GM18870 (cell line): ENCODE data around the gene DPH1.
"Not testable (repeated sequence)": the region's sequence is repeated elsewhere in the genome, so short reads cannot be mapped to it uniquely, and the experiment has no call there.

Experiments used
- ATAC-seq: cut with Tn5 transposase; IDR thresholded peaks from one replicate; pipeline ENCODE4 v1.9.1; 2021; ENCODE audit warnings: moderate library complexity; ENCODE audit not compliant: unreplicated experiment

The DPH1 gene

DNA sequence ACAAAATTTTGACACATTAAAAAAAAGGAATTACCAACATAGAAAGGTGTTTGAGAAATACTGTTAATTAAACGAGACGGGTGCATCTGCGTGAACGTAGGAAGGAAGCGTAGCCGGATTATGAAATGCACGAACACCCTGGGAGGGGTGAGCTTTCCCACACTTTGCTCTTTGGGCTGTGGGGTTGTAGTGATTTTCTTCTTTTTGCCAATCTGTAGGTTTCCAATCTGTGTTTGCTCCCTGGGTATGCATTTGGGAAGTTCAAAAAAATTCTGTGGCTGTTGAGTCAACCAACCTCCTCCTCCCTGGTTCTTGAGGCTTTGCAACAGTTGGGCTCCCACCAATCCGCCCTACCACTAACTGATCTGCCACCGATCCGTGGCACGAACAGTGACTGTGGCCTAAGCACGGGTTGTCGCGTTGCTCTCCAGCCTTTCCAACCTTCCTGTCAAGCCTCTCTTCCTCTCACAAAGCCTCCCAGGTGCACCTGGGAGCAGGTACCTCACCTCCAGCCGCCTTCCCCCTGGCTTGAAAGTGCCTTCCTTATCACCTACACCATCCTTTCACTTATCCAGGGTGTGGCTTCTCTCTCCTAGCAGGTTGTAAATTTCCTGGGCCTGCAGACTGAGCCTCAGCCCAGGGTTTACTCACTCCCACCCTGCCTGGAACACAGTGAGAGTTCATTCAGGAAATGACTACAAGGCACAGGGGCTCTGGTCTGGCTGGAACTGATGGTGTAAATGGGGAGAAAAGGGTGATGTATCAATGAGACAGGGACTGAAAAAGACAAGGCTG lies 21.4 kb upstream of the DPH1 start:
- no peak for ATAC-seq

DNA sequence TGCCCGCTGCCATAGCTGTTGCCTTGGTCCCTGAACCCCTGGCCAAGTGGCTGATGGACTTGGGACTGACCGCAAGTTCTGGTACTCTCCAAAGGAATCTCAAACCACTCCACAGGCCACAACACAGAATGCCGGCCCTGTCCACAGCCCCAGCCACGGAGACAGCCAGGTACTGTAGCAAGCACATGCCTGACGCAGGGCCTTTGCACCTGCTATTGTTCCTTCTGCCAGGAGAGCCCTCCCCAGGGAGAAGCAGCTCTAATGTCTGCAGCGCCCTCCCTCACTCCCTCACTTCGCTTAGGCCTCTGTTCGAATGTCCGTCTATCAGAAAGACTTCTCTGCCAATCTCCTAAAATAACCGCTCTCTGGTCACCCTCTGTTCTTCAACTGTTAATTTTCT lies 20.2 kb upstream of the DPH1 start:
- ATAC-seq = no peak

DNA sequence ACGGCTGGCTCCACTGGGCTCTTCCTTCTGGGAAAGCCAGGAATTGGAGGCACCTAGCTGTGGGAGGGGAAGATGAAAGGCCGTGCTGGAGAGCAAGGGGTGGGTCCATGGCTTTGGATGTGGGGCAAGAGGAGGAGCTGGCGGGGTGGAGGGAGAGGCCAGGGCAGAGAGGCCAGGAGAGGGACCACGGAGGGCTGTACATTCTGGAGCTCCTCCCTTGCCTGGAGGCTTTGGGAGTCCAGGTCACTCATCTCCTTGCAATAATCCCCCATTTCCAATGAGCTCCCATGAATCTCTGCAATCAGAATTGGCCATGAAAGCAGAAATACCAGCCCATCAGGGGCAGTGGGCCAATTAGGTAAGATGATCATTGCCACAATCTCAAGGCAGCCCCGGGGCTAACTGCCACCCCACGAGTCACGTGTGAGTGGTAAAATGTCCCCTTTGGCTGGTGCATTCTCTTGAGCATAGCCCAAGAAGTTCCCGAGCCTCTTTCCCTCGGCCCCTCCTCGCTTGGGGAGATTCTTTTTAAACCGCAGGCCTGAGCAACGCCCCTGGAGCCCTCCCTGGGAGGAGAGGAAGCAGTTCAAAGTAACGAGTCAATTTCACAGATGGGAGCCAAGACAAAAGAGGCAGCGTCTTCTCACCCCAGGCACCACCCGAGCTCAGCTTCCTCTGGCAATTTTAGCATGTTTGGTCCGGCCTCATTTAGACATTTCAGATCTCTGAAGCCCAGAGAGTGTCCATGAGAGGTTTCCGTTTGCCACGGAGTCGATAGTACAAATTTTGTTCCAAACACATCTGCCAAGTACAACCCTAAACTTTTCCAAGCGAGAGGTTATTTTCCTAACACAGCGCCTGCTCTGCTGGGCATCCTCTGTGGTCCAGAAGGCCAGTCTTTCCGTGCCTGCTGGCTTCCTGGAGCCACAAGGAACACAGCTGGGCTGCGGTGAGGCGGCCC lies 18.3 kb upstream of the DPH1 start:
- ATAC-seq = no peak

DNA sequence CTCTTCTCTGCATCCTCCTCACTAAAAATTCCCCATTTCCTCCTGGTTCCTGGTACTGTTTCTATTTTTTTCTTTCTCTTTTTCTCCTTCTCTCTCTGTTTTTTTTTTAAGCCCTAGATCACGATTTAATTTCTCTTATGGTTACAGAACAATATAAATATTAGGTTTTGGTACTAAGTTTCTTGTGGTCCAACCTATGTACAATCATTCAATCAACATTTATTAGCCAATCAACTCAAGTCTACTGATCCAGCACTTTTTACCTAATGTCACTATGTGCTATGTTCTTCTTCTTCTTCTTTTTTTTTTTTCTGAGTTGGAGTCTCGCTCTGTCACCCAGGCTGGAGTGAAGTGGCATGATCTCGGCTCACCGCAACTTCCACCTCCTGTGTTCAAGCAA lies 17.5 kb upstream of the DPH1 start:
- no peak for ATAC-seq

DNA sequence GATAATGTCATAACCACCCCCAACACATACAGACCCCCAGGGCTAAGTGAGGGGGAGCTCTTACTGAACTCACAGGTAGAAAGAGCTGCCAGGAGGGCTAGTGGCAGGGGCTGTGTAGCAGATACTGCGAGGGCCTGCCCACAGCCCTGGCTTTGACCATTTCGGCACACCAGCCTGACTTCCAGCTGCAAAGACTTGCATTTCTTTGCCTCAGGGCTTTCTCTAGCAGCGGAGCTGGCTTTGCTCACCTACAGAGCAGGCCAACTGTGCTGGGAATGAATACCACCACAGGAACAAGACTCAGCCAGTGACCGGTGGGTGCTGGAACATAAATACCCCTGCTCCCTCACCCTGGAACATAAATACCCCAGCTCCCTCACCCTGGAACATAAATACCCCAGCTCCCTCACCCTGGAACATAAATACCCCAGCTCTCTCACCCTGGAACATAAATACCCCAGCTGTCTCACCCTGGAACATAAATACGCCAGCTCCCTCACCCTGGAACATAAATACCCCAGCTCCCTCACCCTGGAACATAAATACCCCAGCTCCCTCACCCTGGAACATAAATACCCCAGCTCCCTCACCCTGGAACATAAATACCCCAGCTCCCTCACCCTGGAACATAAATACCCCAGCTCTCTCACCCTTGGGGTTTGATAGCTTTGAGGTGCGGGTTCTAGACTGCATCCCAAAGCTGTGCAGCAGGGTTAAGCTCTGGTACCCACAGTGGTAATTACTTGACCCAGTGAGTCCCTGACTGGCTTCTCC lies 16.5 kb upstream of the DPH1 start:
- not testable (repeated sequence) for ATAC-seq

DNA sequence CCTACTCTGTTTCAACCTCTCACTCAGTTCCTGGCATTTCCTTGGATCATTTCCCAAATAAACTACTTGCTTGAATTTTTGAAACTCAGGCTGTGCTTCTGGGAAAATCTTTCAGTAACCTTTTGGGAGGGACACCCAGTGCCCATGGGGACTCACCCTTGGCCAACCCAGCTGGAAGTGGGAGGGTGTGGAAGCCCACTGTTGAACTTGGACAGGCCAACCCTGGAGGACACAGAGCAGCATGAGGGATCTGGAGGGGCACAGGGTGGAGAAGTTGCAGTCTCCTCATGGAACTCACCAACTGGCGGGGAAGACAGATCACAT lies 16.0 kb upstream of the DPH1 start:
- no peak for ATAC-seq

DNA sequence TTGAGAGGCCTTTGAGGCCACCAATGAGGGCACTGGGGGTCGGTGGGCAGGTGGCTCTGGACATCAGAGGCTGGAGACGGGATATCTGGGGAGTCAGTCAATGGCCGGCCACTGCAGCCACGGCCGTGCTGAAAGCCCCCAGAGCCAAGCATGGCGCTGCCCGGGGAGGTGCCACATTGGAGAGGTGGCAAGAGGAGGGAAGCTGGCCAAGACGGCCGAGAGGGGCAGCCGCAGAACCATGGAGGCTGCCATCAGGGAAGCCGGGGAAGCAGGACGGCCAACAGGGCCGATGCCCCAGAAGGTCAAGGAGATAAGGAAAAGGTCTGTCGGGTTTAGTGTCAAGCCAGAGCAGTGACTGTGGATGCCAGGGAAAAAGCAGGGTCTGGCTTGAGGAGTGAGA lies 14.6 kb upstream of the DPH1 start:
- ATAC-seq = no peak

DNA sequence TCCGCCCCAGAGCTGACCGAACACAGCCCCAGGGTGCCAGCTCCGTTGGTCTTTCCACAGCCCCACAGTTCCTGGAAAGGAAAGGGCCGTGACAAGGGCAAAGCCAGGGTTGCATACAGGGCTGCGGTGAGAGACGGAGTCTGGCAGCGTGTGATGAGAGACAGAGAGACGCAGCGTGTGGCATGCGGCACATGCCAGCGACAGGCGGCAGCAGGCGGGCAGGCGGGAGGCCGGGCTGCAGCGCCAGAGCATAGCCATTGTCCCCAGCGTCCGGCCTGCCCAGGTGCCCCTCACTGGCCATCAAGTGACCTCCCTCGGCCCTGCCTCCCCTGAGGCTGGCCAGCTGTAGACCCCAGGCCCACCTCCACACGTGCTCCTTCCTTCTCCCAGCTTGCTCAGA lies 13.5 kb upstream of the DPH1 start:
- ATAC-seq = no peak

DNA sequence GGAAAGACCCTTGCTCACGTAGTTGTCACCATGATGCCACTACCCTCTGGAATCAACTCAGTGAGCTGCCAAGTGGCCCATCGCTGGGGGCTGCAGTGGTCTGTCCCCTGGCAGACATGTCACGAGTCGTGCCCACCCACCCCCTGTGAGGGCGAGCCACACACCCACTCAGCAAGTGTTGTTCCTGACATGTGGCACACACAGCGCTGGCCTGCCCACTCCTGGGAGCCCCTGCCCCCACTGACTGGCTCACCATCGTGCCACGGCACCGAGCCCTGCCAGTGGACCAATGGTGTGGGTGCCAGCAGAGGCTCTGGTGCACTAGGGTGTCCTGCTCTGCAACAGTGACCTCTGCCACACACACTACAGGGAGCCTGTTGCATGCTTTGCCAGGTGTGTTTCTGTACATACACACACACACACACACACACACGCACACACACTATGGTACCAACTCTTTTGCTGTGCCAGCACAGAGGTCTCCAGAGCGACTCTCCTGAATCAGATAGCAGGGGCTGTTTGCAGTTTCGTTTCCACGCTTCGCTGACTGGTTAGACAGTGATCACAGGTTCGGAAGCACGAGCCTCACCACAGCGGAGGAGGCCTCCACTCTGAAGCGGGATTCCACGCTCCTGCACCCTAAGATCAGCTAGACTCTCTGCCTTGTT lies 12.5 kb upstream of the DPH1 start:
- ATAC-seq = no peak

DNA sequence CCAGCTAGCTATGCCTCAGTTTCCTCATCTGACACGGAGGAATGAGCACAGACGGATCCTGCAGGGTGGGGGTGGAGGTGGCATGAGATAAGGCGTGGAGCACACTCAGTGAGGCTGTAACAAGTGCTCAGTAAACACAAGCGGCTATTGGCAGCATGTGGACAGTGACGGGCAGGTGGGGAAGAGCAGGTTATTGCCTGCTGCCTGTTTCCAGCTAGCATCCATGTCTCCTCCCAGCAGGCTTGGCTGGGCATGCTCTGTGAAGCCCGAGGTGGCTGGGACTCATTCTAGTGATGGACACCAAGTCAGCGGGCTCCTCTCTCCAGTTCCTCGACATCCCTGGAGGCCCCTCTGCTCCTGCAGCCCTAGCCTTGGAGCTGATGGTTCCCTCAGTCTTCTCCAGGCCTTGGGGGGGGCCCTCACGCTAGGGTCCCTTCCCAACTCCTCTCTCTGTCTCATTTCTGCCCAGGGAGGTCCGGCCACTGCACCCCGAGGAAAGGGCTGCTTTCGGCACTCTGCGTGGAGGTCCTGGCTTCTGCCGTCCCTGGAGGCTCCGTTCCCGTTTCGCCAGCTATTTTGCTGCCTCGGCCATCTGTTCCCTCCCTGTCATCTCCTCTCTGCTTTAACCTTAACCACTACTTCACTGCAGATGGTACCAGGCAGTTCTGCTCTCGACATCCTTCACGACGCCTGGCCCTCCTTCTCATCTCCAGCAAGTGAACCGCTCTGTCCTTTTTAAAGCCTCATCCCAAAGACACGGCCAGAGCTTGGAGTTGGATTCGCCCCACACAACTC lies 11.0 kb upstream of the DPH1 start:
- ATAC-seq = no peak

DNA sequence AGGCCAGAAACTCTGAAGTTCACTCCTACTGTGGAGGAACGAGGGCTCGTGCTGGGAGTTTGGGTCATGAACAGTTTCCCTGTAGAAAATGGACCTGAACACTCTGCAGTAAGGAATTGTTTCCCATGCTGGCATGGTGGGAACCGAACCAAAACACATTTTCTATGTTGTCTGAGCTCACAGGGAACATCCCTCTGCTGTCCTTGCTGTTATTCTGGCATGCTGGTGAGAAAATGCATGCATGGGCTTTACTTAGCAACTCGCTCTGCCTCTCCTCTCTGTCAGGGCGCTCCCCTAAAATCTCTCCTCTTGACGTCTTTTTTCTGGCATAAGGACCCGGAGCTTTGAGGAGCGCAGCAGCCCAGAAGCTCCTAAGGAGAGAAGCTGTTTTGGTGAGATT lies 10.2 kb upstream of the DPH1 start:
- no peak for ATAC-seq

DNA sequence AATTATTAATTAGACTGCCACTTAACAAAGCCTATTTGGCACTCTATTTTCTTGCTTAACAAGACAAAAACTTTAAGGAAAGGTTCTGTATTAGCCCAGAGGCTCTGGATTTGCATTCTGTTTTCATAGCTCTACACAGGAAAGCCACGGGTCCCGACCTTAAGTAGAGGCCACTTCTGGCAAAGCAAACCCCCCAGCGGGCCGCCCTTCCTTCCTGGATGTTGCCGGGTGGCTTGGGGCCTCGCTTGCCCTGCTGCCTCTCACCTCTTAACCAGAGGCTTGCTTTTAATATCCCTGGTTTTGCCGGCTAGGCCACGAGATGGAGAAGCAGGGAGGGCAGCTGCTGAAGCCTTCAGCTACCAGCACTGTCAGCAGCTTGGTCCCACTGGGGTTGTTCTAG lies 9.2 kb upstream of the DPH1 start:
- ATAC-seq = no peak

DNA sequence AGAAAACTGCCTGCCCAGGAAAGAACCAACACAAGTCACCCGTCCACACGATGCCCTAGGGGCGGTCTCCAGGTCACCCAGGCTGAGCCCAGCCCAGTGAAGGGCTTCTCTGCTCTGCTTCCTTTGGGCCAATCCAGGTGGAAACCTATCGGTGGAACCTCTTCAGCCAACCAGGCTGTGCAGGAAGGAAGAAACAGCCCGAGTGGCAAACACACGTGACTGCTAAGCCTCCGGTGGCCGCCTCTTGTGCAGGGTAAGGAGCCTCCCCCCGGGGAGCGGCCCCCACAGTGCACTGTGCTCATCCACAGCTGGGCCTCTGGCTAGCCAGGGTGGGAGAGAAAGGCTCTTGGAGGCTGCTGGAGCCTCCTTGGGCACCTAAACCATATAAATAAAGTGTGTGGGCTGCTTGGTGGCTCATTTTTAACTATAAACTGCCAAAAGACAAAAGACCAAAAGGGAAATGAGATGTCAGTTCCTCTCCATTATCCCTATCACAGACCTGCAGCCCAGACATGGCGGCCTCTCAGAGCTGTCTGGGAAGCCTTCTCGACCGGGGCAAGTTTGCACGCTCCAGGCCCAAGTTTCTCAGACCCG lies 7.2 kb upstream of the DPH1 start:
- no peak for ATAC-seq

DNA sequence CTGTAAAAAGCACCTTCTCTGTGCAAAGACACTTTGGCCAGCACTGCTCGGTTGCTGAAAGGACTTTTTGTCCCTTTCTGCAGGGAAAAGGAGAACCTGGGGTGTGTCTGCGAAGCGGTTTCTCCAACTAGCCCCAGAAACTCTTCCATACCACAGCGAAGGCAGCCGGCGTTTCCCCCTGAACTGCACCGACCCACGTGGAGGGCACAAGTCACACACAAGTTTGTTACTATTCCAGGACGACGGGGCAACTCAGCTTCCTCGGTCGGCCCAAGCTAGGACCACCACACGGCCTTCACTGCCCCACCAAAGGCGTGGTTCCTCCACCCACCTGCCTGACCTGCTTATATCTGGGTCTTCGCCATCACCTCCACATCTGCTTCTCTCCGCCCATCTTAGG lies 6.7 kb upstream of the DPH1 start:
- no peak for ATAC-seq

DNA sequence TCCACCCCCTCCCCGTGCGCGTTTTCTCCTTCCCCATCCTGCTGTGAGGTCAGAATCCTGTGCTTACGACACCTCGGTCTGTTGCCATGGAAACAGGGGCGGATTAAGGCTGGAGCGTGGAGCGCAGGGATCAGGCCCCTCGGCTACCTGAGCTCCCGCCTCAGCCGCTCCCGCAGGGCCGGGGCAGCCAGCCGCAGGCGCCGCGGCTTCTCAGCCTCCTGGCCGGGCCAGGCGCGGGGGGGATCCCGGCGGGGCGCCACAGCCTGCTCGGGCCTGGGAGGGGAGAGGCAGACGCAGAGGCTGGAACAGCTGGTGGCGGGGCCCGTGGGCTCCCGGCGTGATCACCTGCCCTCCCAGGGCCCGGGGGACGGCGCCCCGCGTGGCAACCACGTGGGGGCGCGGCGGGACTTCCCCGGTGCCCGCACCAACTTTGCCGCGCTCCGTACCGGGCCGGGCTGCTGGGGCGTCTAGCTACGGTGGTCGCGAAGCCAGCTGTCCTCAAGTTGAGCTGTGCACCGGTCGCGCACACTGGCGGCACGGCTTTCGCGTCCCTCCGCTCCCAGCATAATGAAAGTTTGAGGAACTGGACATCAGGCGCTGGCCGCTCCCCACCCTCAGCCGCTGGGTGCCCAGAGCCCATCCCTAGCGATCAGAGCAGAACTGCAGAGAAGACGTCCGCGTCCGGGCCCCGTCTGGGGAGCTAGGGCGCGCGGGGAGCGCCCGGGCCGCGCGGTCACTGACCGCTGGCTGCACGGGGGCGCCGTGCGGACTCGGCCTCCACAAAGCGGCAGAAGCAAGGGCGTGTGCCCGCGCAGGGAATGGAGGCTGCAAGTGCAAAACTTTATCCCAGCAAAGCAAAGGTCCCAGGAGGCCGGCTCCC lies 6.0 kb upstream of the DPH1 start:
- ATAC-seq = no peak

DNA sequence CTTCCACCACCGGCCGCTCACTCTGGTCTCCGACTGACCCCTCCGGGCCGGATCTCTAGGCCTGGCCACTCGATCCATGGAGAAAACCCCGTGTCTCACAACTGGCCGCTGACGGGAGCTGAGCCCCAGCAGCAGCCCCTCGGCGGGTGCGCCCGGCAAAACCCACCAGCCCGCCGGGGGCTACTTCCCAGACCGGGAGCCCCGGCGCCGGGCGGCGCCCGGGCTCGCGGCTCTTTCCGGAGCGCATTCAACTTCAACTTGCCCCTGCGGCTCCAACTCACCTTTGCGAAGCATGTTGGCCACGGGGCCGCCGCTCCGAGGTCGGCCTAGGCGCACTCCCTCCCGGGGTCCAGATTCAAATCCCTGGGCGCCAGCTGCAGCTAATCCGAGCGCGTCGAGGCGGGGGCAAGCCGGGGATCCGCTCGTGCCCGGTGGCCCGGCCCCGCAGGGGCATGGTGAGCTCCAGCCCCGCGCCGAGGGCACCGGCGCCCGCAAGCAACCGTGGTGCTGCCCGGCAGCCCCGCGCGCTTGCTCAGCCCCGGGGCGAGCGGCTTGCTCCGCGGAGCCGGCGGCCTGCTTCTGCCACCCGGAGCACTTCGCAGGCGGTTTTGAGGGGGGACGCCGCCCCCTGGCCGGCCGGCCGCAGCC lies 5.3 kb upstream of the DPH1 start:
- ATAC-seq = no peak

DNA sequence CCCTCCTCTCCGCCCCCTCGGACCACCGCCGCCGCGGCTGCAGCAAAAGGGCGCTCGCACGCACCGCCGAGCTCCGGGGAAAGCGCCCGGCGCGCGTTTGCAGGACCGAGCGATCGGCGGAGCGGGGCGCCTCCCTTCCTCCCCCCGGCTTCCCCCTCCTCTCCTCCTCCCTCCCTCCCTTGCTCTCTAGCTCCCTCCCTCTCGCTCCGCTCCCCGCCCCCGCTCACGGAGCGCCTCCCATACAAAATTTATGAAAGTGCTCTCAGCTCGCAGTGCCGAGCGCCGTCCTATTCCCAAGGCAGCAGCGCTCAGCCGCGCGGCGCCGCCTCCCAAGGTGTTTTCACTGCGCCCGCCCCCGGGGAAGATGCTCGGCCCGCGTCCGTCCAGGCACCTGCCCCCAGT lies 4.7 kb upstream of the DPH1 start, which contains the start of gene RTN4RL1:
Gene RTN4RL1 (minus strand): TSS at position 115 of the 402 bp plus-strand sequence. CDS start 469 bp downstream, outside the sequence.
- no peak for ATAC-seq

DNA sequence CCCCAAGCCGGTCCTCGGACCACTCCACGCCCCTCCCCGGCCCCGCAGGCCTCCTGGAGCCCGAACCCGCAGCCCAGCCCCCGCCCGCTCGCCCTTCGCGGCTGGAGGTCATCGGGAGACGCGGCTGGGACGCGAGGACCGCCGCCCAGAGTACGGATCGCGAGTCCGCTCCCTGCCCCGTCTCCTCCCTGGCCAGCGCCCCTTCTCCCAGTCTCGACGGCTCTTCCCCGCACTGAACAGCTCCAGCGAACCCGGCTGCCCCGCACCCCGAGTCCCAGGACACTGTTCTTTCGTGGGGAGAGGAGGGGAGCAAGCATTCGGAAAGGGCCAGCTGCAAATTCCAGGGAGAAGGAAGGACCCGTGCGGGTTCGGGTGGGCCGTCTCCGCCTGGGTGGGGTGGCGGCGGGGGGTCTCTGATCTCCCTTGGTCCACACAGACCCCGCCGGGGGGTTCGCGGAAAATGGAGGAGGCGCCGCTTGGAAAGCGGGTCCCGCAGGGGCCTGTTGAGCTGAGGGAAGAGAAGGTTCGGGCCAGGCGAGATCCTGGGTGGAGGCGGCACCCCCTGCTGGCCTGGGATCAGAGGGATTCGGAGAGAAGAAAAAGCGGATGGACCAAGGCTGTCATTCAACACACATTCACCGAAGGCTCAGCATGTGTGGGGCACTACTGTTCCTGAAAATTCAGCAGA lies 4.2 kb upstream of the DPH1 start:
- ATAC-seq = no peak
